Stomach (tissue), 4 donors: ENCODE measurements around the gene CPEB2.
A peak's percentile ranks its signal among the peaks of the same experiment; 100 is the strongest.

Experiments used
- EP300 ChIP-seq: sonication (generic); formaldehyde crosslinking; IDR thresholded peaks from one replicate; pipeline ENCODE4 v1.6.1; 2017; ENCODE audit warnings: antibody characterized with exemption
- POLR2A ChIP-seq, 4 donors: fragments of 450-650 bp; IDR thresholded peaks; one replicate each; pipeline ENCODE4 v1.6.1; 2016; ENCODE audit warnings: antibody characterized with exemption in 4 of 4, control low read depth in 2 of 4, mild to moderate bottlenecking in 1 of 4, moderate library complexity in 1 of 4
- POLR2AphosphoS5 ChIP-seq, 3 donors: sonication (generic); formaldehyde crosslinking; IDR thresholded peaks; one replicate each; pipeline ENCODE4 v1.6.1; 2016; ENCODE audit warnings: antibody characterized with exemption in 3 of 3
- TF ChIP-seq, protein P1 (sequence below), 7 experiments: fragments of 450-650 bp in 4 of 7; fragments of 200-600 bp in 3 of 7; sonication (generic) in 3 of 7; IDR thresholded peaks; one replicate each; pipeline ENCODE4 v1.5.1; 2016 to 2019; ENCODE audit warnings: antibody characterized with exemption in 7 of 7, control low read depth in 2 of 7, mild to moderate bottlenecking in 1 of 7

DNA sequence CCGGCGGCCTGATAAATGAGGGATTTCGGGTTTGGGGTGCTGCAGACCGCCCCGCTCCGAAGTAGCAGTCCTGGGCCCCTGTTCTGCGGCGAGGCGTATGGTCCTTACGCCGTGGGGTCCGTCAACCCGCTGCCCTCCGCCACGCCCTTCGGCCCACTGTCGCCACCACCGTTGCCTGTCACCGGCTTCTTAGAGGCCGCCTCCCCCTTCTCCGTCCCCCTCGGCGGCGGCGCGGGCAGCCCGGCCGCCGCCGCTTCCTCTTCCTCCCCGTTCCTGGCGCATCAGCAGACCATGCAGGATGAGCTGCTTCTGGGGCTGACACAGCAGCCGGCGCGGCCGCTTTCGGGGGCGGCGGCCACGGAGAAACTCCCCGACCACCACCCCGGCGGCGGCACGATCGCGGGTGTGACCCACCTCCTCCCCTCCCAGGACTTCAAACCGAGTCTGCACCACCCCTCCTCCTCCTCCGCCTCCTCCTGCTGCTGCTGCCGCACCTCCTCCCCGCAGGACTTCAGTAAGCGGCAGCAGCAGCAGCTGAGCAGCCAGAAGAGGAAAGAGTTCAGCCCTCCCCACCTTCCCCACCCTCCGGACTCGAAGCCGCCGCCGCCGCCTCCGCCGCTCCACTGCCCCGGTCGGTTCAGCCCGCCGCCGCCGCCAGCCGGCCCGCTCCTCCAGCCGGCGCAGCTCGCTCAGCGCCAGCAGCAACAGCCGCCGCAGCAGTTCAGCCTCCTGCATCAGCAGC lies 549 bp downstream of the CPEB2 start:
- TF ChIP-seq POLR2A (IDR thresholded peaks at IDR 0.05) (peak in 1 of 4 donors; percentile 83), POLR2AphosphoS5 (IDR thresholded peaks at IDR 0.05) (peak; percentile 22 to 84 (median 75)), EP300 (no peak)
- TF ChIP-seq, protein P1, sequence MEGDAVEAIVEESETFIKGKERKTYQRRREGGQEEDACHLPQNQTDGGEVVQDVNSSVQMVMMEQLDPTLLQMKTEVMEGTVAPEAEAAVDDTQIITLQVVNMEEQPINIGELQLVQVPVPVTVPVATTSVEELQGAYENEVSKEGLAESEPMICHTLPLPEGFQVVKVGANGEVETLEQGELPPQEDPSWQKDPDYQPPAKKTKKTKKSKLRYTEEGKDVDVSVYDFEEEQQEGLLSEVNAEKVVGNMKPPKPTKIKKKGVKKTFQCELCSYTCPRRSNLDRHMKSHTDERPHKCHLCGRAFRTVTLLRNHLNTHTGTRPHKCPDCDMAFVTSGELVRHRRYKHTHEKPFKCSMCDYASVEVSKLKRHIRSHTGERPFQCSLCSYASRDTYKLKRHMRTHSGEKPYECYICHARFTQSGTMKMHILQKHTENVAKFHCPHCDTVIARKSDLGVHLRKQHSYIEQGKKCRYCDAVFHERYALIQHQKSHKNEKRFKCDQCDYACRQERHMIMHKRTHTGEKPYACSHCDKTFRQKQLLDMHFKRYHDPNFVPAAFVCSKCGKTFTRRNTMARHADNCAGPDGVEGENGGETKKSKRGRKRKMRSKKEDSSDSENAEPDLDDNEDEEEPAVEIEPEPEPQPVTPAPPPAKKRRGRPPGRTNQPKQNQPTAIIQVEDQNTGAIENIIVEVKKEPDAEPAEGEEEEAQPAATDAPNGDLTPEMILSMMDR (IDR thresholded peaks at IDR 0.05): no peak
